ENCODE results near the gene SCO2. TPM values are rescaled to one million over a fixed set of nuclear protein-coding genes. Genes with fewer than 3 reads are reported as not detected.
A peak's percentile ranks its signal among the peaks of the same experiment; 100 is the strongest.

Gene SCO2
- total RNA-seq, 4 donors from 2014 or later: 2.5 to 3.9 (median 3.3) TPM; not detected in 1

DNA sequence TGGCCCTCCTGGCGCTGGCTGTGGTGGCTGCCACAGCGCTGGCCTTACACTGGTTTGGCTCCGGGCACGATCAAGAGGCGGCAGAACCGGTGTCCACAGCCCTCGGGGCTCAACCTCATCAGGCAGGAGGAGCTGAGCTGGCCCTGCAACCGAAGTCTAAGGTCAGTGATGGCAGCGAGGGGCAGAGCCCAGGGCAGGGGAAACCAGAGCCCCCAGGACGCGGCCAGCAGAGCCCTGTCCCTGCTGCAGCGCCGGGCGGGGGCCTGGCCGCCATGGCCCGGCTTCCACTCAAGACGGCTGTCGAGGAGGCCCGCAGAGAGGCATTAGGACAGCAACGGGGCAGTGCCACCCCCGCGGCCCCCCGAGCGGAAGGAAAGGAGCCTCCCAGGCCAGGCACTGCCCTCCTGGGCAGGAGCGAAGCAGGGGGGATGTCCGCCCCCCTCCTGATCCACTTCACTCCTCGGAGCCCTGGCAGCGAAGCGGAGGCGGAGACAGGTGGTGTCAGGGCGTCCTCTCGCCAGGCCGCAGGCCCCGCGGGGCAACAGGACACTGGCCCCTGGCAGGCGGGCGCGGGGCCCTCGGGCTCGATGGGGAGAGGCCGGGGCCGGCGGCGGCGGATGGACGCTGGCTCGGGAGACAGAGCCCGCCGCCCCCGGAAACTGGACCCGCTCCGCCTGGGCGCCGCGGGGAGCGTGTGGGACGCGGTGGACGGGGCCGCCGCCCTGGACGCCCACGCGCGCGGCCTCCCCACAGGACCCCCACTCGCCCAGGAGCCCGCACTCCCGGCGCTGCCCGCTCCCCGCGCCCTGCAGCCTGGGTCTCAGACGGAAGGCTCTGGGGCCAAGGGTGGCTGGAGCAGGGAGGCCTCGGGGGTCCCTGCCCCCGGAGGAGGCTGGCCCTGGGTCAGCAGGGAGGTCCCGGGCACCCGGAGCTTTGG, 21.2 kb upstream of the SCO2 start:
- Histone ChIP-seq H3K4me1 (peaks cover 0 to 38% (median 20%) of the 10 kb centered on the region in 4 donors), H3K9me3 (no peaks in the 10 kb centered on the region), H3K36me3 (no peaks in the 10 kb centered on the region), H3K4me3 (no peak overlapping the region), H3K27me3 (peaks cover 0 to 63% of the 10 kb centered on the region in 2 donors), H3K27ac (no peak overlapping the region)
- TF ChIP-seq, protein P1, sequence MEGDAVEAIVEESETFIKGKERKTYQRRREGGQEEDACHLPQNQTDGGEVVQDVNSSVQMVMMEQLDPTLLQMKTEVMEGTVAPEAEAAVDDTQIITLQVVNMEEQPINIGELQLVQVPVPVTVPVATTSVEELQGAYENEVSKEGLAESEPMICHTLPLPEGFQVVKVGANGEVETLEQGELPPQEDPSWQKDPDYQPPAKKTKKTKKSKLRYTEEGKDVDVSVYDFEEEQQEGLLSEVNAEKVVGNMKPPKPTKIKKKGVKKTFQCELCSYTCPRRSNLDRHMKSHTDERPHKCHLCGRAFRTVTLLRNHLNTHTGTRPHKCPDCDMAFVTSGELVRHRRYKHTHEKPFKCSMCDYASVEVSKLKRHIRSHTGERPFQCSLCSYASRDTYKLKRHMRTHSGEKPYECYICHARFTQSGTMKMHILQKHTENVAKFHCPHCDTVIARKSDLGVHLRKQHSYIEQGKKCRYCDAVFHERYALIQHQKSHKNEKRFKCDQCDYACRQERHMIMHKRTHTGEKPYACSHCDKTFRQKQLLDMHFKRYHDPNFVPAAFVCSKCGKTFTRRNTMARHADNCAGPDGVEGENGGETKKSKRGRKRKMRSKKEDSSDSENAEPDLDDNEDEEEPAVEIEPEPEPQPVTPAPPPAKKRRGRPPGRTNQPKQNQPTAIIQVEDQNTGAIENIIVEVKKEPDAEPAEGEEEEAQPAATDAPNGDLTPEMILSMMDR (IDR thresholded peaks at IDR 0.05): no peak
- TF ChIP-seq POLR2A (IDR thresholded peaks at IDR 0.05) (no peak), EP300 (IDR thresholded peaks at IDR 0.05) (no peak)
- 55 to 66% methylated on average over 12 to 34 of the region's 78 CpGs for WGBS, 2 donors
- DNase-seq (ENCODE audit: low spot score in 2 of 2): no peak

DNA sequence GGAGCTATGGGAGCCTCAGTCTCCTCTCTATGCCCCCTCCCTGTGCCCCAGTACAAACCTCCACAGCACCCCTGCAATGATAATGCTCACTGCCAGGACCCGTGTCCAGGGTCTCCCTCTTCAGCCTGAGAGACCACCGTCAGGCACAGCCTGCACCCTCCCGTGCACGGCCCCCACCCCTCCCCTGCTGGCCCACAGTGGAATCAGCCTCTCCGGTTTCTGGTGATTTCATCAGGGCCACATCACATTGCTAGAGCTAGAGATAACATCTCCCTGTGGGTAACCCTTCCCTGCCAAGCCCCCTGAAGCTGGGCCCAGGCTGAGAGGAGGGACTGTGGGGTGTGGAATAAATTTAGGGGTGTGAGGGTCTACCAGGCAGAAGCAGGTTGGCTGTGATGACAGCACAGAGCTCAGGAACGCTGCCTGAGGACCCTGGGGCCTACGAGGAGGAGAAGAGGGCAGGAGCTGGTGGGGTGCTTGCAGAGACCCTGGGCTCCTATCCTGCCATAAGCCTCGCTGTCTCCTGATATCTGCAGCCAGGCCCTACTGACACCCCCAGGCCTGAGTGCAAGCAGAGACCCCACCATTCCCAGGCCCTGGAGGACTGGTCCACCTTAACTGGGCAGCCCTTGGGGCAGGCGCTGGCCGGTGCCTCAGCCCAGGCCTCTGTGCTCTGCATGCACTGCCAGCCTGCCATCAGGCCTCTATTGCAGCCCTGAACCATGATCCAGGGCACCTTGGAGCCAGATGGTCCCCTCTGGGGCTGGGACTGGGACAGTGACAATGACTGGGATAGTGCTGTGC, 20.3 kb upstream of the SCO2 start, which contains the start of gene KLHDC7B:
Gene KLHDC7B, plus strand, starts transcription at position 378 of the 804 bp plus-strand sequence. Its CDS starts 345 bp downstream, at position 723.
- TF ChIP-seq EP300 (IDR thresholded peaks at IDR 0.05): no peak
- TF ChIP-seq, protein P1 (IDR thresholded peaks at IDR 0.05): no peak
- no peak for TF ChIP-seq POLR2A (IDR thresholded peaks at IDR 0.05)
- H3K36me3 ChIP-seq: no peaks in the 10 kb centered on the region
- peak within 1 kb of the TSS in 1 of 4 donors; percentile 59 for H3K27ac ChIP-seq
- H3K27me3 ChIP-seq: peaks cover 0 to 63% of the 10 kb centered on the region in 2 donors
- DNase-seq (ENCODE audit: low spot score in 2 of 2): no peak
- no peak within 1 kb of the TSS for H3K4me3 ChIP-seq
- H3K4me1 ChIP-seq: peaks cover 0 to 42% (median 20%) of the 10 kb centered on the region in 4 donors
- no peaks in the 10 kb centered on the region for H3K9me3 ChIP-seq
- WGBS, 2 donors: 51 to 65% methylated on average over 9 of the region's 10 CpGs

GRCh38 chr22:50544746-50545253, 19.4 kb upstream of the SCO2 start:
- no peak for DNase-seq (ENCODE audit: low spot score in 2 of 2)
- peaks cover 0 to 49% (median 23%) of the 10 kb centered on the region in 4 donors for H3K4me1 ChIP-seq
- peak overlapping the region in 1 of 4 donors; percentile 26 for H3K4me3 ChIP-seq
- peaks cover 0 to 61% of the 10 kb centered on the region in 2 donors for H3K27me3 ChIP-seq
- TF ChIP-seq, protein P1 (IDR thresholded peaks at IDR 0.05): no peak
- TF ChIP-seq POLR2A (IDR thresholded peaks at IDR 0.05) (no peak), EP300 (IDR thresholded peaks at IDR 0.05) (no peak)
- 72 to 83% methylated on average over 3 to 5 of the region's 5 CpGs for WGBS, 2 donors
- H3K9me3 ChIP-seq: no peaks in the 10 kb centered on the region
- H3K27ac ChIP-seq: peak overlapping the region in 2 of 4 donors; percentile 32 to 59
- no peaks in the 10 kb centered on the region for H3K36me3 ChIP-seq

DNA sequence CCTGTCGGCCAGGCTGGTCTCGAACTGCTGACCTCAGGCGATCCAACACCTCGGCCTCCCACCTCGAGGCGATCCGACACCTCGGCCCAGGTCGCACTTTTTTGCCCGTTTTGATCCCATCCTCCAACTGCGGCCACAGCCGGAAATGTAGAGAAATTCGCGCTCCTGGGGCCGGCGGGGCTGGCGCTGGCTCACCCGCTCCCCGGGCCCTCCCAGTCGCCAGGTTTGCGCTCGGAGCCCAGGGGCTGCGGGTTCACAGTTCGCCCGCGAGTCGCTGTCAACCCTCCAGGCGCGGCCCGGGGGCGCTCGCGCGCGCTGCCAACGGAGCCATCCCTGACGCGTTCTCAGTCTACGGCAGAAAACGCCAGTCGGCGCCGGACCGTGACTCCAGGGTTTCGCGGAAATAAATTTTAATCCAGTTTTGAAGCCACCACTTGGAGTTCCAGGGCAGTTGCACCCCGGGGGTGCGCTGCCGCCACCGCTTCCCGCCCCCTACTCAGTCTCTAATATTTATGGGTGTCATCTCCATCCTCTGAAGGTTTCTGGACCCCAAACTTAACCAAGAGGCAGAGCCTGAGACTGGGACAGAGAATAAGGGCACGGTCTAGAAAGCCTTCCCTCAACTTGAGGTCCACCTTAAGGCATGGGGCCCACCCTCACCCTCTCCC, 18.8 kb upstream of the SCO2 start:
- no peaks in the 10 kb centered on the region for H3K36me3 ChIP-seq
- peak overlapping the region in 2 of 4 donors; percentile 32 to 59 for H3K27ac ChIP-seq
- WGBS, 2 donors: 8 to 9% methylated on average over 26 to 35 of the region's 52 CpGs
- H3K27me3 ChIP-seq: peaks cover 0 to 55% of the 10 kb centered on the region in 2 donors
- peak; percentile 42 to 52 for DNase-seq (ENCODE audit: low spot score in 2 of 2)
- TF ChIP-seq, protein P1 (IDR thresholded peaks at IDR 0.05): peak; percentile 44 to 62 (median 53)
- TF ChIP-seq EP300 (IDR thresholded peaks at IDR 0.05) (peak in 1 of 2 donors; percentile 6), POLR2A (IDR thresholded peaks at IDR 0.05) (peak in 1 of 2 donors; percentile 12)
- peak overlapping the region in 3 of 4 donors; percentile 26 to 36 (median 29) for H3K4me3 ChIP-seq
- H3K4me1 ChIP-seq: peaks cover 0 to 52% (median 26%) of the 10 kb centered on the region in 4 donors
- H3K9me3 ChIP-seq: no peaks in the 10 kb centered on the region

All from tibial nerve (tissue), 4 donors.